Body of pancreas (tissue), 4 donors: ENCODE measurements around the gene MAP2K5.

Source experiments
- CTCF ChIP-seq, 7 experiments: fragments of 450-650 bp in 4 of 7; fragments of 200-600 bp in 3 of 7; sonication (generic) in 3 of 7; IDR thresholded peaks; one replicate each; pipeline ENCODE4 v1.5.1; 2016 to 2019; ENCODE audit warnings: antibody characterized with exemption in 7 of 7
- POLR2A ChIP-seq, 3 donors: fragments of 450-650 bp; IDR thresholded peaks; one replicate each; pipeline ENCODE4 v1.6.1; 2016; ENCODE audit warnings: antibody characterized with exemption in 3 of 3, mild to moderate bottlenecking in 2 of 3

GRCh38 chr15:67549736-67550135 is 7.2 kb downstream of the MAP2K5 start:
- TF ChIP-seq CTCF (IDR thresholded peaks at IDR 0.05) (no peak), POLR2A (IDR thresholded peaks at IDR 0.05) (no peak)
